HepG2 (cell line): ENCODE measurements around the gene PIK3CD. TPM values are rescaled to one million over a fixed set of nuclear protein-coding genes. Genes with fewer than 3 reads are reported as not detected.

Source experiments
- ATAC-seq: fragments of 200-7000 bp; cut with Tn5 transposase; 3 replicates; pipeline ENCODE4 v1.9.1; 2020; ENCODE audit warnings: mild to moderate bottlenecking, moderate library complexity
- BruUV-seq: library from RNA; stranded (reverse); fragments of 400-500 nt; replicated peaks from 2 replicates; lab custom pipeline; 2021; lab: Mats Ljungman, UMichigan
- CTCF ChIA-PET: fragments of 300-600 bp; formaldehyde crosslinking; extraction: SDS; loops from one replicate; lab custom pipeline; 2021; ENCODE audit warnings: low total read pairs, inconsistent platforms, low intra/inter-chr PET ratio; lab: Yijun Ruan, JAX
- POLR2A ChIA-PET: fragments of 350-600 bp; sonication (Branson Sonifier 250); formaldehyde crosslinking; loops from one replicate; lab custom pipeline; 2020; ENCODE audit warnings: antibody characterized with exemption, inconsistent platforms; lab: Yijun Ruan, JAX
- DNase-seq: peaks from one replicate; pipeline ENCODE4 v3.0.0-alpha.2; 2015; ENCODE audit warnings: low spot score
- FAIRE-seq: peaks from 3 replicates; lab custom pipeline; 2011; peaks lifted over from hg19 to GRCh38; lab: Jason Lieb, UNC
- H2AFZ ChIP-seq: one replicate; pipeline ENCODE4 v1.6.1; 2011; ENCODE audit warnings: low read length, inconsistent platforms
- H3K27ac ChIP-seq: fragments of 300-600 bp; 3 replicates; pipeline ENCODE4 v1.8.0; 2011; ENCODE audit warnings: mixed run types, mild to moderate bottlenecking, mixed read lengths, low read length, inconsistent platforms; ENCODE audit not compliant: insufficient read depth; ENCODE audit errors: extremely low read length
- H3K27me3 ChIP-seq, 2 experiments: fragments of 200-600 bp in 1 of 2; 2 replicates in 1 of 2; 3 replicates in 1 of 2; pipeline versions ENCODE4 v1.6.0 to v1.8.0; 2011; ENCODE audit warnings: low read length in 2 of 2, mild to moderate bottlenecking in 2 of 2, moderate library complexity in 2 of 2, inconsistent platforms in 1 of 2; ENCODE audit not compliant: insufficient read depth in 2 of 2, control insufficient read depth in 1 of 2
- H3K36me3 ChIP-seq, 2 experiments: fragments of 200-600 bp in 1 of 2; replicated peaks in 1 of 2; 2 replicates in 1 of 2; 3 replicates in 1 of 2; pipeline versions ENCODE4 v1.5.1 to v1.8.0; 2011; ENCODE audit warnings: low read length in 2 of 2, inconsistent platforms in 1 of 2; ENCODE audit not compliant: insufficient read depth in 2 of 2, control insufficient read depth in 1 of 2
- H3K4me1 ChIP-seq: 2 replicates; pipeline ENCODE4 v1.5.1; 2012; ENCODE audit warnings: low read length, inconsistent platforms; ENCODE audit not compliant: insufficient read depth
- H3K4me2 ChIP-seq: 2 replicates; pipeline ENCODE4 v1.6.0; 2011; ENCODE audit warnings: low read depth, low read length, inconsistent platforms
- H3K4me3 ChIP-seq, 3 experiments: fragments of 200-600 bp in 1 of 3; sonication (generic), shearing (Covaris generic) in 1 of 3; replicated peaks in 1 of 3; 2 replicates each; pipeline ENCODE4 v1.5.1; 2011 to 2016; ENCODE audit warnings: low read length in 3 of 3, inconsistent platforms in 2 of 3, low read depth in 2 of 3, mild to moderate bottlenecking in 2 of 3, control low read depth in 1 of 3, mixed read lengths in 1 of 3; ENCODE audit not compliant: insufficient read depth in 1 of 3
- H3K79me2 ChIP-seq: one replicate; pipeline ENCODE4 v1.6.1; 2011; ENCODE audit warnings: low read length, inconsistent platforms; ENCODE audit not compliant: insufficient read depth
- H3K9ac ChIP-seq: 2 replicates; pipeline ENCODE4 v1.6.0; 2011; ENCODE audit warnings: mild to moderate bottlenecking, low read depth, low read length, inconsistent platforms; ENCODE audit not compliant: insufficient read depth
- H3K9me3 ChIP-seq: 2 replicates; pipeline ENCODE4 v1.5.1; 2012; ENCODE audit warnings: mild to moderate bottlenecking, low read length
- H4K20me1 ChIP-seq: 2 replicates; pipeline ENCODE4 v1.6.0; 2011; ENCODE audit warnings: inconsistent platforms, mild to moderate bottlenecking, low read length, moderate library complexity; ENCODE audit not compliant: insufficient read depth
- ELF1 ChIP-seq: sonication (generic); formaldehyde crosslinking; IDR thresholded peaks from 2 replicates; pipeline ENCODE4 v1.4.0; 2020; ENCODE audit warnings: missing genetic modification reagents
- FUBP1 ChIP-seq: sonication (generic); formaldehyde crosslinking; IDR thresholded peaks from 2 replicates; pipeline ENCODE4 v1.5.1; 2020; ENCODE audit warnings: missing genetic modification reagents, mild to moderate bottlenecking, borderline replicate concordance
- IKZF5 ChIP-seq: IDR thresholded peaks from 2 replicates; pipeline ENCODE4 v1.6.1; 2018; ENCODE audit warnings: missing genetic modification reagents, mild to moderate bottlenecking, missing compliant biosample characterization
- MNT ChIP-seq: fragments of 450-650 bp; IDR thresholded peaks from 2 replicates; pipeline ENCODE4 v1.6.1; 2016
- ZBTB2 ChIP-seq: sonication (generic); formaldehyde crosslinking; IDR thresholded peaks from 2 replicates; pipeline ENCODE4 v1.8.0; 2022; ENCODE audit warnings: low read depth, missing genetic modification reagents
- ZNF12 ChIP-seq: sonication (generic); formaldehyde crosslinking; IDR thresholded peaks from 2 replicates; pipeline ENCODE4 v1.5.0; 2020; ENCODE audit warnings: missing genetic modification reagents
- ZNF296 ChIP-seq: sonication (generic); formaldehyde crosslinking; conservative IDR thresholded peaks from 2 replicates; pipeline ENCODE4 v1.5.0; 2020; ENCODE audit warnings: mild to moderate bottlenecking, missing genetic modification reagents
- ZNF441 ChIP-seq: sonication (generic); formaldehyde crosslinking; IDR thresholded peaks from 2 replicates; pipeline ENCODE4 v1.7.0; 2021; ENCODE audit warnings: missing genetic modification reagents, borderline replicate concordance
- ZNF468 ChIP-seq: sonication (generic); formaldehyde crosslinking; IDR thresholded peaks from 2 replicates; pipeline ENCODE4 v1.8.0; 2022; ENCODE audit warnings: mild to moderate bottlenecking, moderate library complexity, missing genetic modification reagents
- ZNF720 ChIP-seq: sonication (generic); formaldehyde crosslinking; IDR thresholded peaks from 2 replicates; pipeline ENCODE4 v1.4.0; 2020; ENCODE audit warnings: missing genetic modification reagents
- WGBS: methylation state at CpG from one replicate; pipeline ENCODE4 v1.1.6; 2017; ENCODE audit warnings: low lambda C conversion rate; 5-methylcytosine and 5-hydroxymethylcytosine counted together
- in situ Hi-C: cut with HindIII; loops from 2 replicates; pipeline ENCODE4 v1.10.0; 2017; ENCODE audit warnings: low pct_unique_long_range_greater_than_20kb; ENCODE audit not compliant: extremely low pct_ligation_motif_present
- intact Hi-C: fragments of 100-400 bp; cut with micrococcal nuclease; formaldehyde crosslinking; loops from one replicate; pipeline ENCODE4 v1.10.0; 2022; ENCODE audit not compliant: unreplicated experiment
- polyA plus RNA-seq, 8 experiments: library from polyadenylated mRNA; depleted of rRNA in 3 of 8; stranded (reverse) in 7 of 8; unstranded in 1 of 8; fragments of >200 nt; fragmentation: Illumina TruSeq in 4 of 8; extraction: Trizol in 4 of 8; gene quantifications; 2 replicates each; pipeline versions ENCODE4 v1.2.1 to v1.2.3, GENCODE V29; 2011 to 2016; ENCODE audit warnings: low read depth in 4 of 8, missing spikeins in 1 of 8, mixed read lengths in 1 of 8; ENCODE audit not compliant: insufficient read depth in 1 of 8
- total RNA-seq, 5 experiments: library from RNA; depleted of rRNA; stranded (reverse); fragments of >200 nt; fragmentation: Illumina TruSeq; extraction: Trizol; gene quantifications; 2 replicates each; pipeline ENCODE4 v1.2.3, GENCODE V29; 2016; ENCODE audit warnings: low read depth in 1 of 5

PIK3CD gene
- total and polyA plus RNA-seq, 2 of the 13 experiments (the other 11 are each of a cell fraction or from before 2014, with no cell fraction given), result 7.1 to 10.0 TPM

- WGBS, result 93% methylated on average over 6 of the region's 6 CpGs
- in situ Hi-C loops (no loop called here), intact Hi-C loops (no loop called here)
- Histone ChIP-seq H3K4me2 (no peak overlapping the region), H3K27ac (no peak overlapping the region), H3K36me3 (peaks cover 3 to 6% of the 10 kb centered on the region in 2 experiments; a peak in 2 of 5 replicates), H2AFZ (no peak overlapping the region), H3K4me1 (peaks cover 24% of the 10 kb centered on the region), H3K4me3 (no peak overlapping the region), H3K27me3 (no peaks in the 10 kb centered on the region), H3K79me2 (peaks cover 9% of the 10 kb centered on the region), H3K9ac (no peak overlapping the region), H3K9me3 (no peaks in the 10 kb centered on the region), H4K20me1 (peaks cover 7% of the 10 kb centered on the region; the same call in 1 of the 2 replicates)
- DNase-seq (no peak), ATAC-seq (no peak), FAIRE-seq (no peak)
- no TSS peak for BruUV-seq
- CTCF ChIA-PET, result no interaction called here
- POLR2A ChIA-PET, result no interaction called here
- no peak for TF ChIP-seq MNT
- no peak for TF ChIP-seq ZNF720 (CRISPR knock-in tag)
- TF ChIP-seq ZNF296 (CRISPR knock-in tag), result no peak
- no peak for TF ChIP-seq ZBTB2 (CRISPR knock-in tag)
- TF ChIP-seq ZNF468, result no peak
Observed at GRCh38 chr1:9760824-9761223, 109.3 kb downstream of the PIK3CD start.

GRCh38 chr1:9761855-9762254 lies 110.3 kb downstream of the PIK3CD start:
- 91% methylated on average over 9 of the region's 9 CpGs for WGBS
- ChIA-PET CTCF (no interaction called here), POLR2A (no interaction called here)
- H3K4me1 ChIP-seq, result peaks cover 24% of the 10 kb centered on the region
- BruUV-seq, result no TSS peak
- intact Hi-C loops, result no loop called here
- peaks cover 9% of the 10 kb centered on the region for H3K79me2 ChIP-seq
- no peaks in the 10 kb centered on the region for H3K9me3 ChIP-seq
- H3K4me3 ChIP-seq, result no peak overlapping the region
- no peak overlapping the region for H2AFZ ChIP-seq
- no peak for DNase-seq
- FAIRE-seq, result no peak
- H3K9ac ChIP-seq, result no peak overlapping the region
- H3K4me2 ChIP-seq, result no peak overlapping the region
- no peak for ATAC-seq
- no peak overlapping the region for H3K27ac ChIP-seq
- peaks cover 7% of the 10 kb centered on the region; the same call in 1 of the 2 replicates for H4K20me1 ChIP-seq
- no peaks in the 10 kb centered on the region for H3K27me3 ChIP-seq
- H3K36me3 ChIP-seq, result peaks cover 3 to 6% of the 10 kb centered on the region in 2 experiments; a peak in 2 of 5 replicates
- in situ Hi-C loops, result no loop called here
- TF ChIP-seq ZNF12 (CRISPR knock-in tag) (no peak), IKZF5 (no peak), ZNF441 (CRISPR knock-in tag) (no peak), FUBP1 (CRISPR knock-in tag) (no peak), ELF1 (no peak)
